GM23338 (cell line): Measurements from ENCODE around the gene RPL13. TPM values are rescaled to one million over a fixed set of nuclear protein-coding genes. Genes with fewer than 3 reads are reported as not detected.

ENCODE experiments used
- ATAC-seq: fragments of 200-7000 bp; cut with Tn5 transposase; 3 replicates; pipeline ENCODE4 v1.9.1; 2020
- DNase-seq: peaks from one replicate; pipeline ENCODE4 v3.0.0-alpha.2; 2015; ENCODE audit warnings: low spot score
- H2AFZ ChIP-seq: fragments of 200-600 bp; sonication (generic); 2 replicates; pipeline ENCODE4 v1.8.0; 2016; ENCODE audit warnings: antibody characterized with exemption, mild to moderate bottlenecking, moderate library complexity
- H3F3A ChIP-seq: fragments of 200-600 bp; sonication (generic); replicated peaks from 2 replicates; pipeline ENCODE4 v1.8.0; 2017; ENCODE audit warnings: antibody characterized with exemption, mixed run types, low read depth
- H3K27ac ChIP-seq: fragments of 200-600 bp; sonication (generic); 2 replicates; pipeline ENCODE4 v1.6.1; 2016; ENCODE audit warnings: low read depth
- H3K27me3 ChIP-seq: fragments of 200-600 bp; sonication (generic); 2 replicates; pipeline ENCODE4 v1.8.0; 2016; ENCODE audit warnings: mild to moderate bottlenecking, mixed run types, moderate library complexity; ENCODE audit not compliant: insufficient read depth
- H3K36me3 ChIP-seq: fragments of 200-600 bp; sonication (generic); 2 replicates; pipeline ENCODE4 v1.8.0; 2016; ENCODE audit warnings: mild to moderate bottlenecking; ENCODE audit not compliant: insufficient read depth
- H3K4me1 ChIP-seq: fragments of 200-600 bp; sonication (generic); 2 replicates; pipeline ENCODE4 v1.8.0; 2016; ENCODE audit warnings: mild to moderate bottlenecking, moderate library complexity; ENCODE audit not compliant: insufficient read depth
- H3K4me2 ChIP-seq: fragments of 200-600 bp; sonication (generic); 2 replicates; pipeline ENCODE4 v1.7.1; 2017; ENCODE audit warnings: mixed run types
- H3K4me3 ChIP-seq: fragments of 200-600 bp; sonication (generic); 2 replicates; pipeline ENCODE4 v1.6.1; 2016; ENCODE audit warnings: mixed run types
- H3K79me2 ChIP-seq: fragments of 200-600 bp; sonication (generic); replicated peaks from 2 replicates; pipeline ENCODE4 v1.8.0; 2017; ENCODE audit warnings: mild to moderate bottlenecking; ENCODE audit not compliant: insufficient read depth
- H3K9me2 ChIP-seq: fragments of 200-600 bp; sonication (generic); 2 replicates; pipeline ENCODE4 v1.8.0; 2017; ENCODE audit not compliant: insufficient read depth
- H4K20me1 ChIP-seq: fragments of 200-600 bp; sonication (generic); replicated peaks from 2 replicates; pipeline ENCODE4 v1.8.0; 2017; ENCODE audit warnings: mild to moderate bottlenecking; ENCODE audit not compliant: insufficient read depth
- H3K27ac Mint-ChIP-seq: 2 replicates; pipeline ENCODE4 v1.8.0; 2020; ENCODE audit warnings: inconsistent platforms, mild to moderate bottlenecking, moderate library complexity, mixed read lengths
- H3K27me3 Mint-ChIP-seq: 3 replicates; pipeline ENCODE4 v1.8.0; 2022; ENCODE audit warnings: low read depth, mild to moderate bottlenecking, moderate library complexity, mixed read lengths, inconsistent platforms; ENCODE audit not compliant: insufficient read depth, poor library complexity
- H3K36me3 Mint-ChIP-seq: 3 replicates; pipeline ENCODE4 v1.8.0; 2021; ENCODE audit warnings: low read depth, mild to moderate bottlenecking, inconsistent platforms, moderate library complexity, mixed read lengths
- H3K4me1 Mint-ChIP-seq: 3 replicates; pipeline ENCODE4 v1.8.0; 2020; ENCODE audit warnings: mild to moderate bottlenecking, inconsistent platforms, mixed read lengths
- H3K4me3 Mint-ChIP-seq: 3 replicates; pipeline ENCODE4 v1.8.0; 2021; ENCODE audit warnings: moderate library complexity, mild to moderate bottlenecking, inconsistent platforms, mixed read lengths
- H3K9me3 Mint-ChIP-seq: 3 replicates; pipeline ENCODE4 v1.8.0; 2020; ENCODE audit warnings: moderate library complexity, mild to moderate bottlenecking, inconsistent platforms, mixed read lengths
- CREB1 ChIP-seq: fragments of 250-450 bp; sonication (Bioruptor Pico); IDR thresholded peaks from 2 replicates; pipeline ENCODE4 v1.5.0; 2020; ENCODE audit warnings: low read depth, mild to moderate bottlenecking, moderate library complexity
- EZH2 ChIP-seq: fragments of 200-600 bp; sonication (generic); IDR thresholded peaks from one replicate; pipeline ENCODE4 v1.8.0; 2017; ENCODE audit warnings: antibody characterized with exemption, mild to moderate bottlenecking, low read depth; ENCODE audit not compliant: unreplicated experiment
- EZH2phosphoT487 ChIP-seq: fragments of 200-600 bp; sonication (generic); IDR thresholded peaks from one replicate; pipeline ENCODE4 v1.8.1; 2018; ENCODE audit warnings: antibody characterized with exemption; ENCODE audit not compliant: unreplicated experiment
- JUNB ChIP-seq: IDR thresholded peaks from one replicate; pipeline ENCODE4 v1.6.1; 2016; ENCODE audit warnings: antibody characterized with exemption; ENCODE audit not compliant: unreplicated experiment
- NANOG ChIP-seq: IDR thresholded peaks from 2 replicates; pipeline ENCODE4 v1.6.1; 2016; ENCODE audit warnings: antibody characterized with exemption, borderline replicate concordance
- POLR2AphosphoS5 ChIP-seq: IDR thresholded peaks from 2 replicates; pipeline ENCODE4 v1.6.1; 2016; ENCODE audit warnings: antibody characterized with exemption, low read depth
- STAT1 ChIP-seq: IDR thresholded peaks from one replicate; pipeline ENCODE4 v1.6.1; 2016; ENCODE audit warnings: antibody characterized with exemption; ENCODE audit not compliant: unreplicated experiment
- ZNF114 ChIP-seq: fragments of 250-450 bp; sonication (Bioruptor Pico); IDR thresholded peaks from 2 replicates; pipeline ENCODE4 v1.5.0; 2020; ENCODE audit warnings: mild to moderate bottlenecking, moderate library complexity
- ZNF331 ChIP-seq: fragments of 250-450 bp; sonication (Bioruptor Pico); IDR thresholded peaks from 2 replicates; pipeline ENCODE4 v1.5.0; 2020; ENCODE audit warnings: low read depth, mild to moderate bottlenecking, moderate library complexity
- polyA plus RNA-seq: library from polyadenylated mRNA; unstranded; fragments of >200 nt; fragmentation: Nextera tagmentation; extraction: Ambion mirVana; gene quantifications from 2 replicates; pipeline ENCODE4 v1.2.1, GENCODE V29; 2016
- total RNA-seq: library from RNA; depleted of rRNA; stranded (reverse); fragments of >200 nt; shearing (Covaris generic); gene quantifications from 2 replicates; pipeline ENCODE4 v1.2.3, GENCODE V29; 2014
- TF ChIP-seq, protein P1 (sequence below): IDR thresholded peaks from one replicate; pipeline ENCODE4 v1.6.1; 2018; ENCODE audit warnings: antibody characterized with exemption; ENCODE audit not compliant: unreplicated experiment
- TF ChIP-seq, protein P2 (sequence below), 2 experiments: fragments of 200-600 bp in 1 of 2; sonication (generic) in 1 of 2; conservative IDR thresholded peaks; 2 replicates each; pipeline versions ENCODE4 v1.5.1 to v1.6.1; 2016 to 2017; ENCODE audit warnings: antibody characterized with exemption in 2 of 2, low read depth in 2 of 2, mild to moderate bottlenecking in 2 of 2, moderate library complexity in 1 of 2

RPL13 gene
- total and polyA plus RNA-seq, 2 experiments from 2014 or later, result 3,489 to 3,617 TPM

DNA sequence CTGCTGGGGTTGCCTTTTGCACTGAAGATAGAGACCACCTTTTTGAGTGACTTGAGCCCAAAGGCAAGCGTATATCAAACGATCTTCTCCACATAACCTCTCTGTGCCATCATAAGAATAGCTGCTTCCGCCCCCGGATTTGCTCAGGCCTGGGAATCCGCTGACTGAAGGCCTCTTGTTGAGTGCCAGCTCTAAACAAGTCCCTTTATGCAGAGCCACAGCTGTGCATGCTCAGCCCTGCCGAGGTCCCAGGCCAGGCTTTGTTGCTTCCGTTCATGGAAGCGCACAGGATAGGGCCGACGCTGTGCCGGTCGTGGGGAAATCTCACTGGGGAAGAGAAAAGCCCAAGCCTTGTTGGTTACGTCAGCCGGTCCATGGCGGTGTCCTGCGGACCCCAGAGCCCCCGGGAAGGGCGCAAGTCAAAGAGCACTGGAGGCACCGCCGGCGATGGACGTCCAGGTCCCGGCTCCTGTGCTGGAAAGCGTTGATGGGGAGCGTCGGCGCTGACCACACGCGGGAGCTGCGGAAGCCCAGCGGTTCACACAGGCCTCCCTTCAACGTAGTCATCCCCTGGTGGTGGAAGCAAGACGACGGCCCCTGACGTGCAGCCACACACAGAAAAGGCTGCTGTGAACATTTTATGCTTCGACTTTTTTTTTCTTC, 23.5 kb upstream of the RPL13 start:
- no peaks in the 10 kb centered on the region for H3K9me2 ChIP-seq
- 0 out of 2 replicates have a peak, but pooled peaks cover 5% of the 10 kb centered on the region for H3K79me2 ChIP-seq
- Mint-ChIP-seq H3K9me3 (no peaks in the 10 kb centered on the region), H3K27me3 (no peaks in the 10 kb centered on the region), H3K4me1 (no peaks in the 10 kb centered on the region), H3K27ac (no peak overlapping the region), H3K36me3 (peaks cover 60% of the 10 kb centered on the region), H3K4me3 (no peak overlapping the region)
- H3K27me3 ChIP-seq, result no peaks in the 10 kb centered on the region
- H3K4me2 ChIP-seq, result no peak overlapping the region
- peaks cover 35% of the 10 kb centered on the region for H3K36me3 ChIP-seq
- no peak overlapping the region for H2AFZ ChIP-seq
- H3K4me3 ChIP-seq, result no peak overlapping the region
- TF ChIP-seq, protein P1, sequence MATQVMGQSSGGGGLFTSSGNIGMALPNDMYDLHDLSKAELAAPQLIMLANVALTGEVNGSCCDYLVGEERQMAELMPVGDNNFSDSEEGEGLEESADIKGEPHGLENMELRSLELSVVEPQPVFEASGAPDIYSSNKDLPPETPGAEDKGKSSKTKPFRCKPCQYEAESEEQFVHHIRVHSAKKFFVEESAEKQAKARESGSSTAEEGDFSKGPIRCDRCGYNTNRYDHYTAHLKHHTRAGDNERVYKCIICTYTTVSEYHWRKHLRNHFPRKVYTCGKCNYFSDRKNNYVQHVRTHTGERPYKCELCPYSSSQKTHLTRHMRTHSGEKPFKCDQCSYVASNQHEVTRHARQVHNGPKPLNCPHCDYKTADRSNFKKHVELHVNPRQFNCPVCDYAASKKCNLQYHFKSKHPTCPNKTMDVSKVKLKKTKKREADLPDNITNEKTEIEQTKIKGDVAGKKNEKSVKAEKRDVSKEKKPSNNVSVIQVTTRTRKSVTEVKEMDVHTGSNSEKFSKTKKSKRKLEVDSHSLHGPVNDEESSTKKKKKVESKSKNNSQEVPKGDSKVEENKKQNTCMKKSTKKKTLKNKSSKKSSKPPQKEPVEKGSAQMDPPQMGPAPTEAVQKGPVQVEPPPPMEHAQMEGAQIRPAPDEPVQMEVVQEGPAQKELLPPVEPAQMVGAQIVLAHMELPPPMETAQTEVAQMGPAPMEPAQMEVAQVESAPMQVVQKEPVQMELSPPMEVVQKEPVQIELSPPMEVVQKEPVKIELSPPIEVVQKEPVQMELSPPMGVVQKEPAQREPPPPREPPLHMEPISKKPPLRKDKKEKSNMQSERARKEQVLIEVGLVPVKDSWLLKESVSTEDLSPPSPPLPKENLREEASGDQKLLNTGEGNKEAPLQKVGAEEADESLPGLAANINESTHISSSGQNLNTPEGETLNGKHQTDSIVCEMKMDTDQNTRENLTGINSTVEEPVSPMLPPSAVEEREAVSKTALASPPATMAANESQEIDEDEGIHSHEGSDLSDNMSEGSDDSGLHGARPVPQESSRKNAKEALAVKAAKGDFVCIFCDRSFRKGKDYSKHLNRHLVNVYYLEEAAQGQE, result no peak
- no peak for TF ChIP-seq STAT1
- TF ChIP-seq POLR2AphosphoS5, result no peak
- H3K27ac ChIP-seq, result no peak overlapping the region
- H3K4me1 ChIP-seq, result no peaks in the 10 kb centered on the region
- H3F3A ChIP-seq, result 0 out of 2 replicates have a peak, but pooled peaks cover 7% of the 10 kb centered on the region
- H4K20me1 ChIP-seq, result peaks cover 19% of the 10 kb centered on the region
- ATAC-seq (no peak), DNase-seq (no peak)

DNA sequence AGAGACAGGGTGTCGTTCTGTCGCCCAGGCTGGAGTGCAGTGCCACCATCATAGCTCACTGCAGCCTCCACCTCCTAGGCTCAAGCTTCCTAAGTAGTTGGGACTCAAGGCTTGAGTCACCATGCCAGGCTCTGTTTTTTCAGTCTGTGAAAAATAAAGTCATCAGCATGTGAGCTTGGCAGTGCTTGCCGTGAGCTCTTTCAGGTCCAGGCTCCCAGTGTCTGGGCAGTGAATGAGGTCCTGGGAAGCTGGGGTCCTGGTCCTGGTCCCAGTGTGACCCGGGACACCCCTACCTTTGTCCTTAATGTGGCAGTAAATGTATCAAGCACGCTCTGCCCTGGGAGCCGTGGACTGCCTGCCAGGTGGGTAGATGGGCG, 22.9 kb upstream of the RPL13 start:
- no peaks in the 10 kb centered on the region for H3K27me3 Mint-ChIP-seq
- Histone ChIP-seq H3K4me2 (no peak overlapping the region), H4K20me1 (peaks cover 17% of the 10 kb centered on the region), H3K36me3 (peaks cover 30% of the 10 kb centered on the region), H3K27ac (no peak overlapping the region), H3K4me1 (no peaks in the 10 kb centered on the region), H3K9me2 (no peaks in the 10 kb centered on the region), H3K27me3 (no peaks in the 10 kb centered on the region), H3K79me2 (0 out of 2 replicates have a peak, but pooled peaks cover 5% of the 10 kb centered on the region), H3F3A (0 out of 2 replicates have a peak, but pooled peaks cover 7% of the 10 kb centered on the region), H2AFZ (no peak overlapping the region), H3K4me3 (no peak overlapping the region)
- no peaks in the 10 kb centered on the region for H3K4me1 Mint-ChIP-seq
- DNase-seq (no peak), ATAC-seq (no peak)
- no peaks in the 10 kb centered on the region for H3K9me3 Mint-ChIP-seq
- H3K27ac Mint-ChIP-seq, result no peak overlapping the region
- no peak overlapping the region for H3K4me3 Mint-ChIP-seq
- H3K36me3 Mint-ChIP-seq, result peaks cover 59% of the 10 kb centered on the region
- TF ChIP-seq JUNB, result no peak
- TF ChIP-seq STAT1, result no peak
- TF ChIP-seq, protein P1, result no peak
- TF ChIP-seq POLR2AphosphoS5, result no peak
- no peak for TF ChIP-seq NANOG
- TF ChIP-seq ZNF114, result no peak
- no peak for TF ChIP-seq ZNF331 (CRISPR knock-in tag)
- TF ChIP-seq, protein P2, sequence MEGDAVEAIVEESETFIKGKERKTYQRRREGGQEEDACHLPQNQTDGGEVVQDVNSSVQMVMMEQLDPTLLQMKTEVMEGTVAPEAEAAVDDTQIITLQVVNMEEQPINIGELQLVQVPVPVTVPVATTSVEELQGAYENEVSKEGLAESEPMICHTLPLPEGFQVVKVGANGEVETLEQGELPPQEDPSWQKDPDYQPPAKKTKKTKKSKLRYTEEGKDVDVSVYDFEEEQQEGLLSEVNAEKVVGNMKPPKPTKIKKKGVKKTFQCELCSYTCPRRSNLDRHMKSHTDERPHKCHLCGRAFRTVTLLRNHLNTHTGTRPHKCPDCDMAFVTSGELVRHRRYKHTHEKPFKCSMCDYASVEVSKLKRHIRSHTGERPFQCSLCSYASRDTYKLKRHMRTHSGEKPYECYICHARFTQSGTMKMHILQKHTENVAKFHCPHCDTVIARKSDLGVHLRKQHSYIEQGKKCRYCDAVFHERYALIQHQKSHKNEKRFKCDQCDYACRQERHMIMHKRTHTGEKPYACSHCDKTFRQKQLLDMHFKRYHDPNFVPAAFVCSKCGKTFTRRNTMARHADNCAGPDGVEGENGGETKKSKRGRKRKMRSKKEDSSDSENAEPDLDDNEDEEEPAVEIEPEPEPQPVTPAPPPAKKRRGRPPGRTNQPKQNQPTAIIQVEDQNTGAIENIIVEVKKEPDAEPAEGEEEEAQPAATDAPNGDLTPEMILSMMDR (conservative IDR thresholded peaks at IDR 0.05; ENCODE audit: low read depth in 2 of 2), result no peak
- no peak for TF ChIP-seq CREB1 (CRISPR knock-in tag)
- TF ChIP-seq EZH2phosphoT487, result no peak
- no peak for TF ChIP-seq EZH2
